GM23248 (cell line): ENCODE measurements around the gene XG. TPM values are rescaled to one million over a fixed set of nuclear protein-coding genes. Genes with fewer than 3 reads are reported as not detected.
"Not testable (repeated sequence)": the region's sequence is repeated elsewhere in the genome, so short reads cannot be mapped to it uniquely, and the experiment has no call there.

Experiments
- DNase-seq: peaks from one replicate; pipeline ENCODE4 v3.0.0-alpha.2; 2015
- H2AFZ ChIP-seq: fragments of 200-600 bp; sonication (generic); 2 replicates; pipeline ENCODE4 v1.6.1; 2016; ENCODE audit warnings: antibody characterized with exemption
- H3F3A ChIP-seq: fragments of 200-600 bp; sonication (generic); 2 replicates; pipeline ENCODE4 v1.6.1; 2016; ENCODE audit warnings: mild to moderate bottlenecking, antibody characterized with exemption, mixed run types; ENCODE audit not compliant: insufficient read depth
- H3K27ac ChIP-seq: fragments of 200-600 bp; sonication (generic); 2 replicates; pipeline ENCODE4 v1.5.1; 2016; ENCODE audit warnings: mild to moderate bottlenecking
- H3K27me3 ChIP-seq: fragments of 200-600 bp; sonication (generic); replicated peaks from 2 replicates; pipeline ENCODE4 v1.6.1; 2016; ENCODE audit warnings: mild to moderate bottlenecking; ENCODE audit not compliant: insufficient read depth
- H3K36me3 ChIP-seq: fragments of 200-600 bp; sonication (generic); 2 replicates; pipeline ENCODE4 v1.6.1; 2016; ENCODE audit warnings: low read depth, mild to moderate bottlenecking
- H3K4me1 ChIP-seq: fragments of 200-600 bp; sonication (generic); 2 replicates; pipeline ENCODE4 v1.6.1; 2016; ENCODE audit warnings: mild to moderate bottlenecking; ENCODE audit not compliant: insufficient read depth
- H3K4me2 ChIP-seq: fragments of 200-600 bp; sonication (generic); one replicate; pipeline ENCODE4 v1.6.1; 2016; ENCODE audit warnings: mild to moderate bottlenecking; ENCODE audit not compliant: unreplicated experiment
- H3K4me3 ChIP-seq: fragments of 200-600 bp; sonication (generic); 2 replicates; pipeline ENCODE4 v1.5.1; 2016; ENCODE audit warnings: mild to moderate bottlenecking
- H3K79me2 ChIP-seq: fragments of 200-600 bp; sonication (generic); 2 replicates; pipeline ENCODE4 v1.6.1; 2016; ENCODE audit warnings: mild to moderate bottlenecking; ENCODE audit not compliant: insufficient read depth
- H3K9ac ChIP-seq: fragments of 200-600 bp; sonication (generic); 2 replicates; pipeline ENCODE4 v1.6.1; 2016; ENCODE audit warnings: mild to moderate bottlenecking
- H3K9me2 ChIP-seq: fragments of 200-600 bp; sonication (generic); 2 replicates; pipeline ENCODE4 v1.6.1; 2016; ENCODE audit warnings: mixed run types, mild to moderate bottlenecking, moderate library complexity; ENCODE audit not compliant: insufficient read depth
- H3K9me3 ChIP-seq: fragments of 200-600 bp; sonication (generic); one replicate; pipeline ENCODE4 v1.6.1; 2017; ENCODE audit warnings: low read depth
- H4K20me1 ChIP-seq: fragments of 200-600 bp; sonication (generic); 2 replicates; pipeline ENCODE4 v1.6.0; 2016; ENCODE audit not compliant: insufficient read depth
- EZH2 ChIP-seq: fragments of 200-600 bp; sonication (generic); IDR thresholded peaks from 2 replicates; pipeline ENCODE4 v1.6.1; 2018; ENCODE audit warnings: antibody characterized with exemption, mild to moderate bottlenecking; ENCODE audit not compliant: insufficient read depth, poor library complexity, severe bottlenecking
- EZH2phosphoT487 ChIP-seq: fragments of 200-600 bp; sonication (generic); IDR thresholded peaks from 2 replicates; pipeline ENCODE4 v1.6.1; 2018; ENCODE audit warnings: antibody characterized with exemption, moderate library complexity, mild to moderate bottlenecking, low read depth; ENCODE audit not compliant: insufficient read depth
- WGBS, 2 experiments: methylation state at CpG; one replicate each; pipeline ENCODE4 v1.1.6; 2015 to 2017; ENCODE audit warnings: low lambda C conversion rate in 2 of 2, low coverage in 1 of 2; ENCODE audit errors: missing lambda C conversion rate in 2 of 2; 5-methylcytosine and 5-hydroxymethylcytosine counted together
- in situ Hi-C: fragments of 300-500 bp; cut with MboI; formaldehyde crosslinking; loops from 2 replicates; pipeline ENCODE4 v1.15.0; 2020
- polyA plus RNA-seq: library from polyadenylated mRNA; unstranded; fragments of >200 nt; fragmentation: Nextera tagmentation; extraction: Ambion mirVana; gene quantifications from 2 replicates; pipeline ENCODE4 v1.2.1, GENCODE V29; 2016
- total RNA-seq: library from RNA; depleted of rRNA; stranded (reverse); fragments of >200 nt; shearing (Covaris generic); gene quantifications from 2 replicates; pipeline ENCODE4 v1.2.3, GENCODE V29; 2014

XG gene
- total and polyA plus RNA-seq, 2 experiments from 2014 or later = 21.4 to 48.4 TPM

GRCh38 chrX:2774776-2775175, 22.9 kb downstream of the XG start:
- TF ChIP-seq EZH2 (no peak), EZH2phosphoT487 (no peak)
- Histone ChIP-seq H3K9ac (no peak overlapping the region), H3K36me3 (peaks cover 9% of the 10 kb centered on the region; the same call in 1 of the 2 replicates), H3K4me2 (no peak overlapping the region), H4K20me1 (no peaks in the 10 kb centered on the region), H3K27ac (no peak overlapping the region), H3K27me3 (no peaks in the 10 kb centered on the region), H2AFZ (no peak overlapping the region), H3K4me3 (no peak overlapping the region), H3K9me2 (no peaks in the 10 kb centered on the region), H3K9me3 (no peaks in the 10 kb centered on the region), H3K4me1 (no peaks in the 10 kb centered on the region), H3K79me2 (peaks cover 6% of the 10 kb centered on the region; the same call in 1 of the 2 replicates), H3F3A (no peaks in the 10 kb centered on the region)
- no peak for DNase-seq
- 97 to 98% methylated on average over 3 of the region's 3 CpGs for WGBS, 2 experiments
- in situ Hi-C loops = no loop called here

GRCh38 chrX:2780472-2781225, 28.8 kb downstream of the XG start:
- DNase-seq, H3K27me3 ChIP-seq, in situ Hi-C loops, H3K9me3 ChIP-seq, H3K4me3 ChIP-seq, H3K4me2 ChIP-seq, H3K36me3 ChIP-seq, H3K4me1 ChIP-seq, H3K9ac ChIP-seq, H2AFZ ChIP-seq, H3K27ac ChIP-seq, H4K20me1 ChIP-seq, H3K79me2 ChIP-seq, H3F3A ChIP-seq, H3K9me2 ChIP-seq: not testable (repeated sequence)
- 80 to 85% methylated on average over 11 to 12 of the region's 12 CpGs for WGBS, 2 experiments

DNA sequence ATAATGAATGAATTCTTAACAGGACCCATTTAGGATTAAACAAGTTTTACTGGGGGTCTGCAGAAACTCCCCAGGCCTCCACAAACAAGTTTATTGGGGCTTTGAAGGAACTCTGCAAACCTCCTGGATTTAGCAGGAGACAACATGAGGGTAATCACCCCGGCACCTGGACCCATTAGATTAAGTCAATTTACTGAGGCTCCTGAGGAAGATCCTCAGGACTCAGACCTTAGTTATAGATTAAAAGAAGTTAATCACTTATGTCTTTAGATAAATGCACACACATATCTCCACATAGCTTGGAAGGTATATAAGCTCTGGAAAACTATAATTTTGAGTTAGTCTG, 29.4 kb downstream of the XG start:
- H3K9ac ChIP-seq = no peak overlapping the region
- no peak overlapping the region for H3K4me3 ChIP-seq
- 94 to 100% methylated on average over 1 of the region's 1 CpG for WGBS, 2 experiments
- H3K9me3 ChIP-seq = no peaks in the 10 kb centered on the region
- H2AFZ ChIP-seq = no peak overlapping the region
- in situ Hi-C loops = no loop called here
- H3F3A ChIP-seq = no peaks in the 10 kb centered on the region
- no peaks in the 10 kb centered on the region for H3K36me3 ChIP-seq
- H3K27ac ChIP-seq = no peak overlapping the region
- no peaks in the 10 kb centered on the region for H3K27me3 ChIP-seq
- H4K20me1 ChIP-seq = no peaks in the 10 kb centered on the region
- no peak for TF ChIP-seq EZH2phosphoT487
- TF ChIP-seq EZH2 = no peak
- DNase-seq = no peak
- H3K9me2 ChIP-seq = no peaks in the 10 kb centered on the region
- no peak overlapping the region for H3K4me2 ChIP-seq
- H3K4me1 ChIP-seq = no peaks in the 10 kb centered on the region
- H3K79me2 ChIP-seq = no peaks in the 10 kb centered on the region

DNA sequence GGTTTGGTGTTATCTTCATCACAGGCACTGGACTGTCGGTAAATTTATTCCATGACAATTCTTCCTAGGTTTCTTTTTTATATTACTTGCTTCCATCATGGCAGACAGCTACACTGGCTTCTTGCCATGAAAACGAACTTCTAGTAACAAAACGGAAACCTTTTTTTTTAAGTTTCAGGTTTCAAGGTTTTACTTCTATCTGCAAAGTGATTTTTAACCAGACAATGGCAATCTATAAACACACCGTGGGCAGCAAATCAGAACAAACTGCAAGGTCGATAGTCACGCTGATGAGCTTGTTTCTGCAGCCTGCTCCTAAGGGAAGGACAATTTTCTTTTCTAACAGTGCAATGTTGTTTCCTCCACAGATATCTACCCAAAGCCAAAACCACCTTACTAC, 29.9 kb downstream of the XG start:
- Histone ChIP-seq H3K36me3 (no peaks in the 10 kb centered on the region), H2AFZ (no peak overlapping the region), H3F3A (no peaks in the 10 kb centered on the region), H4K20me1 (no peaks in the 10 kb centered on the region), H3K9me2 (no peaks in the 10 kb centered on the region), H3K27ac (no peak overlapping the region), H3K9me3 (no peaks in the 10 kb centered on the region), H3K79me2 (no peaks in the 10 kb centered on the region), H3K9ac (no peak overlapping the region), H3K4me1 (no peaks in the 10 kb centered on the region), H3K4me3 (no peak overlapping the region), H3K4me2 (no peak overlapping the region), H3K27me3 (no peaks in the 10 kb centered on the region)
- no peak for DNase-seq
- TF ChIP-seq EZH2phosphoT487 (no peak), EZH2 (no peak)
- in situ Hi-C loops = no loop called here
- 56 to 58% methylated on average over 5 to 6 of the region's 6 CpGs for WGBS, 2 experiments

DNA sequence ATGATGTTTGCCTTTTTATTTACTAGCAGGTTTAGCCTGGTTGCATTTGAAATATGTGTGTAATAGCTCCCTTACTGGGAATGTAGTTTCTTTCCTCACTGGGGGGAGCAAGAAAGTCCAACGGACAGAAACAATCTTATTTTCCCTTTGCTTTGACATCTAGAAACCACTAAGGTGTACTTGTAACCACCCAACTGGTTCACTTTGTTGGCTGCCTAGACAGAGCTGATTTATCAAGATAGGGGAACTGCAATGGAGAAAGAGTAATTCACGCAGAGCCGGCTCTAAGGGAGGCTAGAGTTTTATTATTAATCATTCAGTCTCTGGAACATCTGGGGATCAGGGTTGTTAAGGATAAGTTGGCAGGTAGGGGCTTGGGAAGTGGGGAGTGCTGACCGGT, 30.3 kb downstream of the XG start:
- WGBS, 2 experiments = 55 to 60% methylated on average over 4 of the region's 4 CpGs
- Histone ChIP-seq H3K27ac (no peak overlapping the region), H3K4me2 (no peak overlapping the region), H3K36me3 (no peaks in the 10 kb centered on the region), H2AFZ (no peak overlapping the region), H3K9me3 (no peaks in the 10 kb centered on the region), H3F3A (no peaks in the 10 kb centered on the region), H3K79me2 (no peaks in the 10 kb centered on the region), H3K4me3 (no peak overlapping the region), H3K27me3 (no peaks in the 10 kb centered on the region), H3K9me2 (no peaks in the 10 kb centered on the region), H3K9ac (no peak overlapping the region), H4K20me1 (no peaks in the 10 kb centered on the region), H3K4me1 (no peaks in the 10 kb centered on the region)
- TF ChIP-seq EZH2phosphoT487 (no peak), EZH2 (no peak)
- in situ Hi-C loops = no loop called here
- DNase-seq = no peak
